Kasumi-1 (cell line): ENCODE measurements around the gene MAFF.
"Not testable (repeated sequence)": the region's sequence is repeated elsewhere in the genome, so short reads cannot be mapped to it uniquely, and the experiment has no call there.

Experiments used
- DNase-seq, 2 experiments: peaks; one replicate each; lab custom pipeline; 2025; lab: John Stamatoyannopoulos, UW

MAFF gene

GRCh38 chr22:38223289-38223960 lies 21.6 kb downstream of the MAFF start:
- no peak for DNase-seq

GRCh38 chr22:38226853-38227649 lies 25.3 kb downstream of the MAFF start:
- DNase-seq = no peak

- DNase-seq = no peak
Measured at GRCh38 chr22:38228326-38228872, 26.6 kb downstream of the MAFF start.

- no peak for DNase-seq
Measured at GRCh38 chr22:38228873-38229740, 27.3 kb downstream of the MAFF start.

- peak; percentile 76 to 80 for DNase-seq
Measured at GRCh38 chr22:38230108-38230825, 28.5 kb downstream of the MAFF start.

GRCh38 chr22:38230916-38231315 lies 29.1 kb downstream of the MAFF start:
- DNase-seq = no peak

- DNase-seq = no peak
Measured at GRCh38 chr22:38232196-38232595, 30.4 kb downstream of the MAFF start.

GRCh38 chr22:38233427-38233826 lies 31.6 kb downstream of the MAFF start:
- no peak for DNase-seq

GRCh38 chr22:38233856-38234255 lies 32.1 kb downstream of the MAFF start:
- DNase-seq = not testable (repeated sequence)

GRCh38 chr22:38235240-38235850 lies 33.6 kb downstream of the MAFF start:
- DNase-seq = no peak

- DNase-seq = no peak
Measured at GRCh38 chr22:38236786-38237185, 35.0 kb downstream of the MAFF start.

- DNase-seq = no peak
Measured at GRCh38 chr22:38238519-38239071, 36.8 kb downstream of the MAFF start.

GRCh38 chr22:38239101-38239761 lies 37.4 kb downstream of the MAFF start:
- no peak for DNase-seq

GRCh38 chr22:38240734-38241252 lies 39.0 kb downstream of the MAFF start:
- no peak for DNase-seq

GRCh38 chr22:38243007-38243765 lies 41.4 kb downstream of the MAFF start:
- no peak for DNase-seq

GRCh38 chr22:38244106-38244505 lies 42.3 kb downstream of the MAFF start:
- no peak for DNase-seq

- no peak for DNase-seq
Measured at GRCh38 chr22:38246046-38246658, 44.4 kb downstream of the MAFF start.

GRCh38 chr22:38246692-38247091 lies 44.9 kb downstream of the MAFF start:
- no peak for DNase-seq

GRCh38 chr22:38247713-38248112 lies 45.9 kb downstream of the MAFF start:
- DNase-seq = no peak
